C4-2B (cell line): Measurements from ENCODE around the gene GPATCH4.

Source experiments
- ZFX ChIP-seq: fragments of 450-650 bp; IDR thresholded peaks from 2 replicates; pipeline ENCODE4 v1.6.1; 2017
- TF ChIP-seq, protein P1 (sequence below): fragments of 450-650 bp; conservative IDR thresholded peaks from 2 replicates; pipeline ENCODE4 v1.5.1; 2017; ENCODE audit warnings: mild to moderate bottlenecking

DNA sequence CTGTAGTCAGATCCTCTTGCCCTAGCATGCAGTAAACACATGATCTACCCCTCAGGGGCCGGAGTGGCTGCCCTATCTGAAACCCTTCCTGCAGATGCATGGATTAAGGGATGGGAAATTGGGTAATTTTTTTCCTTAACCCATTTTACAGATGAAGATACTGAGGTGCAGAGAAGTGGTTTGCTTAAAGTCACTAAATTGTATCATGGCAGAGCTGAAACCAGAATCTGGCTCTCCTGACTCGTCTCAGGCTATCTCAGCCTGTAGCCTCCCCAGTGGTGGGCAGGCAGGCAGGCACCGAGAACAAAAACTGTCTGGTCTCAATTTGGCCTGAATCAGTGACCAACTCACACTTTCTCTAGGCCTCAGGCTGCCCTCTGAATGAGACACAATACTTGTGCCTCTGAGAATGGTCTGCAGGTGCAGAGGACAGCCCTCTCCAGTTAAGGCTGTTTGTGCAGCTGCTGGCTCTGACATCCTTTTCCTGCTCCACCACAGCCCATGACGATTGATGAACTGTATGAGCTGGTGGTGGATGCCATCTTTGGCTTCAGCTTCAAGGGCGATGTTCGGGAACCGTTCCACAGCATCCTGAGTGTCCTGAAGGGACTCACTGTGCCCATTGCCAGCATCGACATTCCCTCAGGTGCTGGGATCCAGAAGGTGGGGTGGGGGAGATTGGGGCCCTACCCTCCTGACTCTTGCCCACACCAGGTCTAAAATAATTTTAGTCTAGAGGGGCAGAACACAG, 8.2 kb downstream of the GPATCH4 start:
- TF ChIP-seq, protein P1, sequence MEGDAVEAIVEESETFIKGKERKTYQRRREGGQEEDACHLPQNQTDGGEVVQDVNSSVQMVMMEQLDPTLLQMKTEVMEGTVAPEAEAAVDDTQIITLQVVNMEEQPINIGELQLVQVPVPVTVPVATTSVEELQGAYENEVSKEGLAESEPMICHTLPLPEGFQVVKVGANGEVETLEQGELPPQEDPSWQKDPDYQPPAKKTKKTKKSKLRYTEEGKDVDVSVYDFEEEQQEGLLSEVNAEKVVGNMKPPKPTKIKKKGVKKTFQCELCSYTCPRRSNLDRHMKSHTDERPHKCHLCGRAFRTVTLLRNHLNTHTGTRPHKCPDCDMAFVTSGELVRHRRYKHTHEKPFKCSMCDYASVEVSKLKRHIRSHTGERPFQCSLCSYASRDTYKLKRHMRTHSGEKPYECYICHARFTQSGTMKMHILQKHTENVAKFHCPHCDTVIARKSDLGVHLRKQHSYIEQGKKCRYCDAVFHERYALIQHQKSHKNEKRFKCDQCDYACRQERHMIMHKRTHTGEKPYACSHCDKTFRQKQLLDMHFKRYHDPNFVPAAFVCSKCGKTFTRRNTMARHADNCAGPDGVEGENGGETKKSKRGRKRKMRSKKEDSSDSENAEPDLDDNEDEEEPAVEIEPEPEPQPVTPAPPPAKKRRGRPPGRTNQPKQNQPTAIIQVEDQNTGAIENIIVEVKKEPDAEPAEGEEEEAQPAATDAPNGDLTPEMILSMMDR, result no peak
- TF ChIP-seq ZFX, result no peak
